T-helper 2 cell (primary cell): ENCODE data around the gene TRMT44.
"Not testable (repeated sequence)": the region's sequence is repeated elsewhere in the genome, so short reads cannot be mapped to it uniquely, and the experiment has no call there.

Experiments used
- DNase-seq, 5 experiments: peaks; one replicate each; pipeline versions ENCODE4 v3.0.0 to v3.0.0-alpha.2; 2012 to 2022
- total RNA-seq, 2 donors: gene quantifications; one replicate each; lab custom pipeline; 2026; lab: John Stamatoyannopoulos, UW

TRMT44 gene
- 22.8 to 25.3 reads per million in 2 donors for total RNA-seq

- DNase-seq = peak; percentile 90 to 95 (median 91)
These were observed at the start of gene TRMT44, which contains the start of gene ACOX3 for GRCh38 chr4:8440492-8441311. TSS of gene TRMT44 (plus strand) at chr4:8440777. CDS start at chr4:8440823, 46 bp downstream. TSS of gene ACOX3 (minus strand) at chr4:8440723. CDS start at chr4:8416521, 24,202 bp downstream.

- DNase-seq = no peak
These were observed 49.5 kb upstream of the TRMT44 start for GRCh38 chr4:8391071-8391470.

GRCh38 chr4:8391972-8392371 is 48.6 kb upstream of the TRMT44 start:
- DNase-seq = peak in 1 of 5 experiments; percentile 79

GRCh38 chr4:8392591-8393190 is 47.9 kb upstream of the TRMT44 start:
- no peak for DNase-seq

- DNase-seq = peak in 1 of 5 experiments; percentile 26
These were observed 47.0 kb upstream of the TRMT44 start for GRCh38 chr4:8393593-8394038.

- no peak for DNase-seq
These were observed 46.5 kb upstream of the TRMT44 start for GRCh38 chr4:8394061-8394519.

GRCh38 chr4:8394806-8395205 is 45.8 kb upstream of the TRMT44 start:
- no peak for DNase-seq

- DNase-seq = no peak
These were observed 44.9 kb upstream of the TRMT44 start for GRCh38 chr4:8395504-8396296.

- DNase-seq = no peak
These were observed 43.7 kb upstream of the TRMT44 start for GRCh38 chr4:8396762-8397406.

GRCh38 chr4:8398347-8398746 is 42.2 kb upstream of the TRMT44 start:
- DNase-seq = no peak

- no peak for DNase-seq
These were observed 41.3 kb upstream of the TRMT44 start for GRCh38 chr4:8399298-8399697.

GRCh38 chr4:8400632-8401325 is 39.8 kb upstream of the TRMT44 start:
- DNase-seq = no peak

GRCh38 chr4:8401665-8402064 is 38.9 kb upstream of the TRMT44 start:
- DNase-seq = no peak

GRCh38 chr4:8402181-8402597 is 38.4 kb upstream of the TRMT44 start:
- no peak for DNase-seq

GRCh38 chr4:8402640-8403039 is 37.9 kb upstream of the TRMT44 start:
- no peak for DNase-seq

GRCh38 chr4:8403173-8403753 is 37.3 kb upstream of the TRMT44 start:
- DNase-seq = peak in 3 of 5 experiments; percentile 26 to 33 (median 26)

- DNase-seq = no peak
These were observed 36.6 kb upstream of the TRMT44 start for GRCh38 chr4:8403976-8404375.

- DNase-seq = no peak
These were observed 35.6 kb upstream of the TRMT44 start for GRCh38 chr4:8404791-8405515.

- DNase-seq = no peak
These were observed 35.1 kb upstream of the TRMT44 start for GRCh38 chr4:8405516-8405875.

- not testable (repeated sequence) for DNase-seq
These were observed 33.7 kb upstream of the TRMT44 start for GRCh38 chr4:8406887-8407286.

GRCh38 chr4:8407316-8407715 is 33.3 kb upstream of the TRMT44 start:
- no peak for DNase-seq
